Activated naive CD4-positive, alpha-beta T cell treated with anti-CD3 and anti-CD28 coated beads, Interleukin-2, amount 50 U/mL, for 24 hours (primary cell): ENCODE data around the gene FGD5.

Experiments used
- H3K27ac Mint-ChIP-seq: one replicate; pipeline ENCODE4 v1.8.0; 2021; ENCODE audit warnings: mild to moderate bottlenecking, mixed read lengths
- H3K27me3 Mint-ChIP-seq: one replicate; pipeline ENCODE4 v1.8.0; 2021; ENCODE audit warnings: mixed read lengths
- H3K36me3 Mint-ChIP-seq: one replicate; pipeline ENCODE4 v1.8.0; 2021; ENCODE audit warnings: mixed read lengths
- H3K4me1 Mint-ChIP-seq: one replicate; pipeline ENCODE4 v1.8.0; 2021; ENCODE audit warnings: mixed read lengths
- H3K4me3 Mint-ChIP-seq: one replicate; pipeline ENCODE4 v1.8.0; 2021; ENCODE audit warnings: mild to moderate bottlenecking, mixed read lengths
- H3K9me3 Mint-ChIP-seq: one replicate; pipeline ENCODE4 v1.8.0; 2021; ENCODE audit warnings: mixed read lengths

Gene FGD5, protein sequence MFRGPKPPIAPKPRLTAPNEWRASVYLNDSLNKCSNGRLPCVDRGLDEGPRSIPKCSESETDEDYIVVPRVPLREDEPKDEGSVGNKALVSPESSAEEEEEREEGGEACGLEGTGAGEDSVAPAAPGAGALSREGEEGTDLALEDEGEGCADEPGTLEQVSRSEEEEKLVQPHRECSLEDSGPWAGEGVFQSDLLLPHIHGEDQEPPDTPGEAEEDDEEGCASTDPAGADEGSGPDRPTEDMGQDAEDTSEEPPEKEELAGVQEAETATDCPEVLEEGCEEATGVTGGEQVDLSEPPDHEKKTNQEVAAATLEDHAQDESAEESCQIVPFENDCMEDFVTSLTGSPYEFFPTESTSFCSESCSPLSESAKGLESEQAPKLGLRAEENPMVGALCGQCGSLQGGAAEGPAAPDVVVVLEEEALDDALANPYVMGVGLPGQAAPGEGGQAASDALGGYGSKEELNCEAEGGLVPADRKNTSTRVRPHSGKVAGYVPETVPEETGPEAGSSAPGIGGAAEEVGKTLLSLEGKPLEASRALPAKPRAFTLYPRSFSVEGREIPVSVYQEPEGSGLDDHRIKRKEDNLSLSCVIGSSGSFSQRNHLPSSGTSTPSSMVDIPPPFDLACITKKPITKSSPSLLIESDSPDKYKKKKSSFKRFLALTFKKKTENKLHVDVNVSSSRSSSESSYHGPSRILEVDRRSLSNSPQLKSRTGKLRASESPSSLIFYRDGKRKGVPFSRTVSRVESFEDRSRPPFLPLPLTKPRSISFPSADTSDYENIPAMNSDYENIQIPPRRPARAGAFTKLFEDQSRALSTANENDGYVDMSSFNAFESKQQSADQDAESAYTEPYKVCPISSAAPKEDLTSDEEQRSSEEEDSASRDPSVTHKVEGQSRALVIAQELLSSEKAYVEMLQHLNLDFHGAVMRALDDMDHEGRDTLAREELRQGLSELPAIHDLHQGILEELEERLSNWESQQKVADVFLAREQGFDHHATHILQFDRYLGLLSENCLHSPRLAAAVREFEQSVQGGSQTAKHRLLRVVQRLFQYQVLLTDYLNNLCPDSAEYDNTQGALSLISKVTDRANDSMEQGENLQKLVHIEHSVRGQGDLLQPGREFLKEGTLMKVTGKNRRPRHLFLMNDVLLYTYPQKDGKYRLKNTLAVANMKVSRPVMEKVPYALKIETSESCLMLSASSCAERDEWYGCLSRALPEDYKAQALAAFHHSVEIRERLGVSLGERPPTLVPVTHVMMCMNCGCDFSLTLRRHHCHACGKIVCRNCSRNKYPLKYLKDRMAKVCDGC (N-terminal part only)

DNA sequence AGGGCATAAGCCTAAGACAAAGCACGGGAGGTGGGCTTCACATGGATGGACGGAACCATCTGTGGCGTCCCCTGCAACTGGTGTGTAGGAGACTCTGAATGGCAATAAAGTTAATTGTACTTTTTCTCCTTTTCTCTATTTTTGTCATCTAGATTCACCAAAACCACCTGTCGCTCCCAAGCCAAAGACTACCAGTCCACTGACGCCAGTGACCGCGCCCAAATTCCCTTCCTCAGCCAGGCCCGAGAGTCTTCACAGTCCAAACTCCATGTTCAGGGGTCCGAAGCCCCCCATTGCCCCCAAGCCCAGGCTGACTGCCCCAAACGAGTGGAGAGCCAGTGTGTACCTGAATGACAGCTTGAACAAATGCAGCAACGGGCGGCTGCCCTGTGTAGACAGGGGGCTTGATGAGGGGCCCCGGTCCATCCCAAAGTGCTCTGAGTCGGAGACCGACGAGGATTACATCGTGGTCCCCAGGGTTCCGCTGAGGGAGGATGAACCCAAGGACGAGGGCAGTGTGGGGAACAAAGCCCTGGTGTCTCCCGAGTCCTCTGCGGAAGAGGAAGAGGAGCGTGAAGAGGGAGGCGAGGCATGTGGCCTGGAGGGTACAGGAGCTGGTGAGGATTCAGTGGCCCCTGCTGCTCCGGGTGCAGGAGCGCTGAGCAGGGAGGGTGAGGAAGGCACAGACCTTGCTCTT, at the start of gene FGD5:
Gene FGD5 (plus strand): TSS at position 159 of the 697 bp plus-strand sequence. CDS start 110 bp downstream, at position 269.
- H3K4me3 Mint-ChIP-seq = no peak within 1 kb of the TSS
- H3K9me3 Mint-ChIP-seq = no peaks in the 10 kb centered on the region
- H3K4me1 Mint-ChIP-seq = no peaks in the 10 kb centered on the region
- H3K27ac Mint-ChIP-seq = no peak within 1 kb of the TSS
- H3K36me3 Mint-ChIP-seq = no peaks in the 10 kb centered on the region
- H3K27me3 Mint-ChIP-seq = no peaks in the 10 kb centered on the region

DNA sequence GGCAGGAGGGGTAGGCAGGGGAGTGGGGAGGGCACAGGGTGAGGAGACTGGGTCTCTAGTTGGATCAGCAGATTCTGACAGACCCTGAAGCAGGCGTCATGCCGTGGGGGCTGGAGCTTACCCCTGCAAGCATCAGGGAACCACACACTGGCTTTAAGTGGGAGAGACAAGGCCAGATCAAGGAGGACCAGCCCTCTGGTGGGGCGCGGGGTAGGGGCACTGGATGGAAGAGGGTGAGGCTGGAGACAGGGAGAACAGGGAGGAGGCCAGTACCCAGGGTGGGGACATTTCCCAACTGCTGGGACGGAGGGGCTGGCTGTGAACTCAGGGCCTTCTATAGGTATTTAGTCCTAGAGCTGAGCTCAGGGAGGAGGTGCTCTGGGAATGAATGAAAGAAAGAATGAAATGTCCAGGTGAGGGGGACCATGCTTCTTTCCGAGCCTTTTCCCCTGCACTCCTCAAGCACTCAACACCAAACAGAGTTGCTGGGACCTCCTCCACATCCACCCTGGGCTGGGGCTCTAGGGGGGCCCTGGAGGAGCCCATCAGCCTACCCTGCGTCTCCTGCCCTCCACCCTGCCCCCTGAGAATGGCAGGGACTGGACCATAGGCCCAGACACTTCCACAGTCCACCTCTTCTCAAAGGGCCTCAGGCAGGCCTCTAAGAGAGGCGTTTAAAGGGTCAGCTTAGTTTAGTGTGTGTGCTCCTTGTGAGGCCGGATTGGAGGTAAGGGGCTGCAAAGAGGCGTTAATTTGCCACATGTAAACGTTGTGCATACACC, 49.0 kb upstream of the FGD5 start:
- no peaks in the 10 kb centered on the region for H3K27me3 Mint-ChIP-seq
- no peak overlapping the region for H3K4me3 Mint-ChIP-seq
- no peaks in the 10 kb centered on the region for H3K36me3 Mint-ChIP-seq
- H3K9me3 Mint-ChIP-seq = no peaks in the 10 kb centered on the region
- H3K27ac Mint-ChIP-seq = no peak overlapping the region
- no peaks in the 10 kb centered on the region for H3K4me1 Mint-ChIP-seq

DNA sequence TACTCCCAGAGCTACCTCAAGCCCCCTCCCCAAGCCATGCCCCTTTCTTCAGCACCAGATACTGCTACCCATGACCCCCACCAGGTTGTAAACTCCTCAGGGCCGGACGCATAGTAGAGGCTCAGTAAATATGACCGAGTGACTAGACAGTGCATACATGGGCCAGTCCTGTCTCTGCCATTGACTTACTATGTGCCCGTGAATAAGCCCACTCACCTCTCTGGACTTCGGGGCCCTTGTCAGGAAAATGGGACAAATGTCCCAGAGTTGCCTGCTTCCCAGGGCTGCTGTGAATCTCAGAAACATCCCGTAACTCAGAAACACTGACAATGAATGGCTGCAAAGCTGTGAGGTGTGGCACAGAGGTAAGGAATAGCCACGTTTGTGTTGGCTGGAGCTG, 48.2 kb upstream of the FGD5 start:
- no peak overlapping the region for H3K27ac Mint-ChIP-seq
- no peaks in the 10 kb centered on the region for H3K36me3 Mint-ChIP-seq
- H3K4me3 Mint-ChIP-seq = no peak overlapping the region
- H3K27me3 Mint-ChIP-seq = no peaks in the 10 kb centered on the region
- H3K9me3 Mint-ChIP-seq = no peaks in the 10 kb centered on the region
- H3K4me1 Mint-ChIP-seq = no peaks in the 10 kb centered on the region

DNA sequence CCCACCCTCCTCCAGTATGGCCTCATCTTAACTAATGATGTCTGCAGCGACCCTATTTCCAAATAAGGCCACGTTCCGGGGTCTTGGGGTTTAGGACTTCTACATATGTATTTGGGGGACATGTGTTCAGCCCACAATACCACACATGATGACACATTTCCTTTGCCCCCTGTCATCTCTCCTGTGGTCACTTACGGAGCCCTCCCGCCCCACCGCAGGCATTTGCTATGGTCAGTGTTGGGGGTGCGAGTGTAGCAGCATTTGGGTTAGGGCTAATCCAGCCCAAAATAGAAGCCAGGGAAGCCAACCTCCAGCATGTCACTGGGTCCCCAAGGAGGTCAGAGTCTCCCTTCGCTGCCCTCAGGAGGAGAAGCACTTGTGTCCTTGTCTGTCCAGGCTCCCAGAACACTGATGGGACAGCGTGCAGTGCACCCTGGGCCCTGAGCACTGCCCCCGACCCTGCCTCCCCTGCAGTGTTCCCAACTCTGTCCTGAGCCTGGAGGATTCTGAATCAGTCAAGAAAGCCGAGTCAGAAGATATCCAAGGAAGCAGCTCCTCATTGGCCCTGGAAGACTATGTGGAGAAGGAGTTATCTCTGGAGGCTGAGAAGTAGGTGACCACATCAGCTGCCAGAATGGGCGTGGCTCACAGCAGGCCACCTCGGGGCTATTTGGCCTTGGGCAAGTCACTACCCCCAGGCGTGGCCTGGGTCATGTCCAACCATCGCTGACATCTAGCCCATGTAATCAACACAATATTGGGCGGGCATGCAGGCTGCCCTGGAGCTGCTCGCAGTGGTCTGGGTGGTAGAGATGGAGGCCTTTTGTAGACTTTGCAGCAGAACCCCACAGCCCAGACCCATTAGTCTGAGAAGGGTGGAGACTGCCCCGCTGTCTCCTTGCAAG, 46.9 kb upstream of the FGD5 start:
- no peaks in the 10 kb centered on the region for H3K27me3 Mint-ChIP-seq
- no peaks in the 10 kb centered on the region for H3K4me1 Mint-ChIP-seq
- no peaks in the 10 kb centered on the region for H3K36me3 Mint-ChIP-seq
- H3K4me3 Mint-ChIP-seq = no peak overlapping the region
- no peak overlapping the region for H3K27ac Mint-ChIP-seq
- no peaks in the 10 kb centered on the region for H3K9me3 Mint-ChIP-seq

DNA sequence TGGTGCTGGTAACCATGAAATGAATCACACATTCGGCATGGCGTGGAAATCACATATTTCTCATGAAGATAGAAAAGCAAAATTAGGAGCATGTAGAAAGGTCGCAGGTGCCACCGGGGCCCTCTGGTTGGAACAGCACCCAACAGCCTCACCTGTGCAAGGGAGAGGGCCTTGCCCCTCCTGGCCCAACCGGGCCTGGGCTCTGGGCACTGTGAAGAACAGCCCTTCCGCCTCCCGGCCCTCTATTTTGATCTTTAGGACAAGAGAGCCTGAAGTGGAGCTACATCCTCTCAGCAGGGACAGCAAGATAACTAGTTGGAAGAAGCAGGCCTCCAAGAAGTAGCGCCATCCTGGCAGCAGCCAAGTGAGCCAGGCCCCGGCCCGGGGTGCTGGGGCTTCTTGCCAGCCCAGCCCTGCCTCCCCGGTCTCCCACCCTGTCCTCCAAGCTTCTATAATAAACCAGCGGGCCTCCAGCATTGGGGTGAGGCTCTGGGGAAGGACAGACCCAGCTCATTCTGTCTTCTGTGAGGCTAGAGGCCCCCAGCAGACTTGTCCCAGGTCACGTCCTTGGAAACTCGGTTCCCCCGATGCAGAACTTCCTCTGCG, 46.1 kb upstream of the FGD5 start:
- no peak overlapping the region for H3K4me3 Mint-ChIP-seq
- no peaks in the 10 kb centered on the region for H3K4me1 Mint-ChIP-seq
- no peak overlapping the region for H3K27ac Mint-ChIP-seq
- no peaks in the 10 kb centered on the region for H3K9me3 Mint-ChIP-seq
- no peaks in the 10 kb centered on the region for H3K36me3 Mint-ChIP-seq
- no peaks in the 10 kb centered on the region for H3K27me3 Mint-ChIP-seq

DNA sequence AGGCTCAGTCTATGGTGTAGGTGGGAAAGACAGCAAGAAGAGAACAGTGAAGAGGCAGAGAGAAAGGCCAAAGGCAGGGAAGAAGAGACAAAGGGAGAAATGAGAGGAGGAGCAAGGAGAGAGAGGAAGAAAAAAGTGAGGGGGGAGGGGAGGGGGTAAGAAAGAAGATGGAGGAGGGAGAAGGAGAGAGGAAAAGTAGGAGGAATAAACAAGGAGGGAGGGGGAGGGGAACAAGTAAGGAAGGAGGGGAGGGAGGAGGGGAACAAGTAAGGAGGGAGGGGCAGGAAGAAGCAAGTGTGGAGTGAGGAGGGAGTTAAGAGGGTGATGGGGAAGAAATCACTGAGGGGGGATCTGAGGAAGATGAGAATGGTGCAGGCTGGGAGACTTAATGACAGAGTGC, 45.5 kb upstream of the FGD5 start:
- H3K36me3 Mint-ChIP-seq = no peaks in the 10 kb centered on the region
- no peak overlapping the region for H3K4me3 Mint-ChIP-seq
- no peak overlapping the region for H3K27ac Mint-ChIP-seq
- H3K4me1 Mint-ChIP-seq = no peaks in the 10 kb centered on the region
- H3K9me3 Mint-ChIP-seq = no peaks in the 10 kb centered on the region
- no peaks in the 10 kb centered on the region for H3K27me3 Mint-ChIP-seq

DNA sequence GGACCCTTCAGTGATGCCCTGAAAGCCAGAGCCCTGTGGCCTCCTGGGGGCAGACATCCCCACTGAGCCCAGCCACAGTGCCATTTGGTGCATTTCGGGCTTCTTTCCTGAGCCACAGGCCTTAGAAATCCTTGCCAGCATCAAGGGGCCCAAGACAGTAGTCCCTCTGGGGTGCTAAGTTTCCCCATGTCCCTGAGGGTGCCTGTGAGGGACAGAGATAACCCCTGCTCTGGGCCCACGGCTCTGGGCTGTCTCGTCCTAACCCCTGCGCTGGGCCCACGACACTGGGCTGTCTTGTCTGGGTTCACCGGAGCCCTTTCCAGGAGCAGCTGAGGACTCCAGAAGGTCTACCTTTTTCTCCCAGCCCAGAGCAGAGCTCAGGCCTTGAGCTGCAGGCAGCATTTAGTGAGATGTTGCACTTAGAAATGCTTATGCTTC, 45.1 kb upstream of the FGD5 start:
- no peaks in the 10 kb centered on the region for H3K27me3 Mint-ChIP-seq
- H3K4me1 Mint-ChIP-seq = no peaks in the 10 kb centered on the region
- no peak overlapping the region for H3K27ac Mint-ChIP-seq
- no peak overlapping the region for H3K4me3 Mint-ChIP-seq
- no peaks in the 10 kb centered on the region for H3K9me3 Mint-ChIP-seq
- H3K36me3 Mint-ChIP-seq = peaks cover under 1% of the 10 kb centered on the region

DNA sequence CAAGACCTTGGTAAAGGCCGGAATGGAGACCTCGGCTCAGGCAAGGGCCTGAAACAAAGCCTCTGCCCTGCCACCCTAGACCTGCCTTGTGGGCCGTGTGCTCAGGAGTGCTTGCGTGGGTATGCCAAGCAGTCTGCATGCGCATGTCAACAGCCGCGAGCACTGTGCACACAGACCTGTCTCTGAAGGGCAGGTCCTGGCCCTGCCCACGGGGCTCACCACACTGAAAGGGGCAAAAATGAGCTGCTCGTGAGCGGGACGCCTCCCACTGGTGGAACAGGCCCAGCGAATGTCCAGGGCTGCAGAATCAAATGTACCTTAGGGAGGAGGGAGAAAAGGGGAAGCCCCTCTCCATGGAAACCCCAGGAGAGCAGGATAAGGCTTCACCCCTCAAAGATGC, 44.3 kb upstream of the FGD5 start:
- no peaks in the 10 kb centered on the region for H3K27me3 Mint-ChIP-seq
- H3K4me1 Mint-ChIP-seq = no peaks in the 10 kb centered on the region

DNA sequence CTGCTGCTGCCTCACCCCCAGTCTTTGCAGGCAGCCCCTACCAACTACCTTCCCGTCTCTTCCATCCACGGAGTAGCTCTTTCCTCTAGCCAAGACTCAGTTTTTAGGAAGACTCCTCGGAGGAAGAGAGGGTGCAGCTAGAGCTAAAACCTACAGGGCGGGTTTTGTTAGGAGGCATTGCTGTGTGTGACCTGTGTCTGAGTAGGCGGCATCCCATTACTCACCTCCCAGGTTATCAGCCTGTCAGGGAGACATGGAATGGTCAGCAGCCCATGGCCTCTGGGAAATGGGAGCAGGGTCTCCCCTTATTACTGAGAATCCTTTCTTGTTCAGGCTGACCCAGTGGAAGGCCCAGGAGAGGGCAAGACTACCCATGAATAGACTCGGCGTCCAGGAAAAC, 43.8 kb upstream of the FGD5 start:
- no peak overlapping the region for H3K4me3 Mint-ChIP-seq
- no peaks in the 10 kb centered on the region for H3K27me3 Mint-ChIP-seq
- H3K4me1 Mint-ChIP-seq = no peaks in the 10 kb centered on the region
- no peaks in the 10 kb centered on the region for H3K9me3 Mint-ChIP-seq
- H3K36me3 Mint-ChIP-seq = peaks cover 6% of the 10 kb centered on the region
- H3K27ac Mint-ChIP-seq = no peak overlapping the region

More for the DNA sequence above, 44.3 kb upstream of the FGD5 start:
- no peaks in the 10 kb centered on the region for H3K9me3 Mint-ChIP-seq
- H3K27ac Mint-ChIP-seq = no peak overlapping the region
- H3K36me3 Mint-ChIP-seq = peaks cover 4% of the 10 kb centered on the region
- no peak overlapping the region for H3K4me3 Mint-ChIP-seq

DNA sequence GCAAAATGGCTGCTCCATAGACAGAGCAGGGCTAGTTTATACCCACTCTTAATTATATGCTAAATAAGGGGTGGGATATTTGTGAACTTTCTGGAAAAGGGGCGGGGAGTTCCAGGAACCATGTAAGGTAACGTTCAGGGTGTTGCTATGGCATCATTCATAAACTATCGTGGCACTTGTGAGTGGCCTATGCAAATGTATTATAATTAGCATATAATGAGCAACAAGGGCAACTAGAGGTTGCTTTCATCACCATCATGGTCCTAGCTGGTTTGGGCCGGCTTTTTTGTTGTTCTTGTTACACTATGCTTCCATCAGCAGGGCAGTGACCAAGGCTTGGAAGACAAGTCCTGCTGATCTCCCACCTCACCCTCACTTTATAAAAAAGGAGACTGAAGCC, 43.2 kb upstream of the FGD5 start:
- Mint-ChIP-seq H3K27me3 (no peaks in the 10 kb centered on the region), H3K4me3 (no peak overlapping the region), H3K9me3 (no peaks in the 10 kb centered on the region), H3K36me3 (peaks cover 6% of the 10 kb centered on the region), H3K4me1 (no peaks in the 10 kb centered on the region), H3K27ac (no peak overlapping the region)

DNA sequence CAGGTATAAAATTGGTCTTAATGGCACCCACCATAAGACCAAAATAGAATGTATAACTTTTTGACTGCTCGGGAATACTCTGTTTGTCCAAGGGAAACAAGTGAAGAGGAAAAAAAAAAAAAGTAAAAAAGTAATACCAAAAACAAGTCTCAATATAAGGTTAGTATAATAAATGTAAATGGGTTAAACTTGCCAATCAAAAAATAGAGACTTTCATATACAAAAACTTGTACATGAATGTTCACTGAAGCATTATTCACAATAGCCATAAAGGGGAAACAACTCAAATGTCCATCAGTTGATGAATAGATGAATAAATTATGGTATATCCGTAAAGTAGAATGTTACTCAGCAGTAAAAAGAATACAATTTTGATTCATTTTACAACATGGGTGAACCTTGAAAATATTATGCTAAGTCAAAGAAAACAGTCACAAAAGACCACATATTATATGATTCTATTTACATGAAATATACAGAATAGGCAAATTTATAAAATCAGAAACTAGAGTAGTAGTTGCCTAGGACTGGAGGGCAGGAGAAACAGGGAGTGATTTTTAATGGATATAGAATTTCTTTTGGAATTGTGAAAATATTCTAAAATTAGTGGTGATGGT, 39.6 kb upstream of the FGD5 start:
- Mint-ChIP-seq H3K4me3 (no peak overlapping the region), H3K9me3 (no peaks in the 10 kb centered on the region), H3K27ac (no peak overlapping the region), H3K4me1 (no peaks in the 10 kb centered on the region), H3K27me3 (no peaks in the 10 kb centered on the region), H3K36me3 (peaks cover 6% of the 10 kb centered on the region)

DNA sequence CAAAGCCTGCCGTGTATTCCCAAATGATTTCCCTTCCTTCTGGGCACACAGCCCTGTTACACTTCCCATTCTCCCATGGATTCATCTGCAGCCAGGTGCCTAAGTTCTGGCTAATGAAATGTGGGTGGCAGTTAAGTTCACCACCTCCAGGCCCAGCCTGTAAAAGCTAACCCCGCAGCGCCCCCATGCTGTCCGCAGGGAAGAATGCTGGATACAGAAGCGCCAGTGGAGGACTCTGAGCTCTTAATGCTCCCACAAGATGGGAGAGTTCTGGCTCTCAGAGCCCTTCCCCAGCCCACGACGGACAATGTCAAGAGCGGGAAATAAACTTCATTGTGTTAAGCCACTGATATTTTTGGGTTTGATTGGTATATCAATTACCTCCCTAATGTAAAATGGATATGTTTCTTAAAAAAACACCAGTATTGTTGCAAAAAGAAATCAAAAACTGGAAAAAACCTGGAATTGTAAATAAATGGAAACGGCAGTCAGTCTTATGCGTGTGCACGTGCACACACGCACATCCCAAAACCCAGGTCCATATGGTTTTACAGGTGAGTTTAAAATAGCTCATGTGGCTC, 37.7 kb upstream of the FGD5 start:
- no peaks in the 10 kb centered on the region for H3K9me3 Mint-ChIP-seq
- H3K4me1 Mint-ChIP-seq = no peaks in the 10 kb centered on the region
- no peak overlapping the region for H3K4me3 Mint-ChIP-seq
- no peak overlapping the region for H3K27ac Mint-ChIP-seq
- H3K27me3 Mint-ChIP-seq = no peaks in the 10 kb centered on the region
- peaks cover 6% of the 10 kb centered on the region for H3K36me3 Mint-ChIP-seq
